K562 (cell line): ENCODE measurements around the gene CHST12. TPM values are rescaled to one million over a fixed set of nuclear protein-coding genes. Genes with fewer than 3 reads are reported as not detected.

Source experiments
- BHLHE40 ChIP-seq: IDR thresholded peaks from 2 replicates; pipeline ENCODE4 v1.6.1; 2011; ENCODE audit warnings: low read length, improper control_type of control experiment
- CREB3L1 ChIP-seq: fragments of 450-650 bp; IDR thresholded peaks from 2 replicates; pipeline ENCODE4 v1.6.1; 2014; ENCODE audit warnings: low read depth, mild to moderate bottlenecking, moderate library complexity, borderline replicate concordance
- FOXP1 ChIP-seq: sonication (generic); formaldehyde crosslinking; IDR thresholded peaks from 2 replicates; pipeline ENCODE4 v1.8.0; 2022; ENCODE audit warnings: mild to moderate bottlenecking, missing genetic modification reagents
- GABPA ChIP-seq: fragments of 200-800 bp; sonication (Bioruptor generic); conservative IDR thresholded peaks from 2 replicates; pipeline ENCODE4 v1.6.1; 2016; ENCODE audit warnings: low read depth, missing genetic modification characterization, missing compliant biosample characterization
- KLF6 ChIP-seq: fragments of 250-450 bp; sonication (Bioruptor Pico); IDR thresholded peaks from 2 replicates; pipeline ENCODE4 v1.4.0; 2020; ENCODE audit warnings: mild to moderate bottlenecking, moderate library complexity, borderline replicate concordance
- MCM7 ChIP-seq, 2 experiments: fragments of 450-650 bp; IDR thresholded peaks; 2 replicates each; pipeline ENCODE4 v1.6.1; 2016 to 2018
- RB1 ChIP-seq: fragments of 450-650 bp; IDR thresholded peaks from 2 replicates; pipeline ENCODE4 v1.6.1; 2017; ENCODE audit warnings: low read depth, mild to moderate bottlenecking
- RBM34 ChIP-seq: fragments of 200-400 bp; formaldehyde crosslinking; IDR thresholded peaks from 2 replicates; pipeline ENCODE4 v1.6.1; 2018; ENCODE audit warnings: low read length, borderline replicate concordance; ENCODE audit not compliant: insufficient read depth
- TGIF2 ChIP-seq: sonication (generic); formaldehyde crosslinking; IDR thresholded peaks from 2 replicates; pipeline ENCODE4 v1.8.1; 2022; ENCODE audit warnings: mild to moderate bottlenecking, missing genetic modification reagents, moderate library complexity
- THRB ChIP-seq: fragments of 450-650 bp; formaldehyde crosslinking; conservative IDR thresholded peaks from 2 replicates; pipeline ENCODE4 v1.4.0; 2022; ENCODE audit warnings: mild to moderate bottlenecking, missing genetic modification characterization
- ZBTB49 ChIP-seq: sonication (generic); formaldehyde crosslinking; IDR thresholded peaks from 2 replicates; pipeline ENCODE4 v1.8.0; 2022; ENCODE audit warnings: missing genetic modification reagents, mild to moderate bottlenecking, borderline replicate concordance
- ZNF561 ChIP-seq: fragments of 450-650 bp; formaldehyde crosslinking; conservative IDR thresholded peaks from 2 replicates; pipeline ENCODE4 v1.4.0; 2020; ENCODE audit warnings: mild to moderate bottlenecking, moderate library complexity
- polyA plus RNA-seq, 8 experiments: library from polyadenylated mRNA; depleted of rRNA in 4 of 8; stranded (reverse) in 5 of 8; unstranded in 3 of 8; fragments of >200 nt; fragmentation: Nextera tagmentation in 2 of 8; fragmentation: Illumina TruSeq in 1 of 8; extraction: Ambion mirVana in 2 of 8; extraction: Trizol in 1 of 8; gene quantifications; 2 replicates each; pipeline versions ENCODE4 v1.2.1 to v1.2.3, GENCODE V29; 2011 to 2014; ENCODE audit warnings: inconsistent platforms in 1 of 8, missing spikeins in 1 of 8
- total RNA-seq, 7 experiments: library from RNA; depleted of rRNA in 6 of 7; stranded (reverse); fragments of >200 nt in 6 of 7; fragmentation: Illumina TruSeq in 2 of 7; extraction: Trizol in 2 of 7; gene quantifications; 2 replicates each; pipeline versions ENCODE4 v1.2.1 to v1.2.3, GENCODE V29; 2011 to 2021; ENCODE audit warnings: low replicate concordance in 1 of 7

Gene CHST12
- total and polyA plus RNA-seq, 9 of the 15 experiments (the other 6 are each of a cell fraction or from before 2014, with no cell fraction given): 0.18 to 19.8 (median 3.6) TPM

- TF ChIP-seq THRB (CRISPR knock-in tag) (no peak), GABPA (peak; percentile 32; the same call in 1 of the 2 replicates), FOXP1 (CRISPR knock-in tag) (no peak), KLF6 (no peak), ZNF561 (CRISPR knock-in tag) (no peak), BHLHE40 (peak; percentile 4; the same call in 1 of the 2 replicates), RBM34 (no peak), MCM7 (IDR thresholded peaks at IDR 0.05) (no peak), RB1 (peak; percentile 69; the same call in 1 of the 2 replicates), TGIF2 (CRISPR knock-in tag) (no peak), ZBTB49 (no peak), CREB3L1 (peak; percentile 22; the same call in 1 of the 2 replicates)
Observed at GRCh38 chr7:2399848-2400587, 3.4 kb upstream of the CHST12 start (continued).
